Esophagus muscularis mucosa (tissue), 4 donors: Measurements from ENCODE around the gene GABPB1.

ENCODE experiments used
- EP300 ChIP-seq: sonication (generic); formaldehyde crosslinking; IDR thresholded peaks from one replicate; pipeline ENCODE4 v1.6.1; 2017; ENCODE audit warnings: antibody characterized with exemption
- POLR2AphosphoS5 ChIP-seq, 2 donors: sonication (generic); formaldehyde crosslinking; IDR thresholded peaks; one replicate each; pipeline ENCODE4 v1.6.1; 2017; ENCODE audit warnings: antibody characterized with exemption in 2 of 2
- TF ChIP-seq, protein P1 (sequence below), 3 experiments: fragments of 200-600 bp in 2 of 3; fragments of 450-650 bp in 1 of 3; sonication (generic) in 2 of 3; IDR thresholded peaks; one replicate each; pipeline ENCODE4 v1.5.1; 2017 to 2019; ENCODE audit warnings: antibody characterized with exemption in 3 of 3, mild to moderate bottlenecking in 2 of 3, moderate library complexity in 1 of 3

DNA sequence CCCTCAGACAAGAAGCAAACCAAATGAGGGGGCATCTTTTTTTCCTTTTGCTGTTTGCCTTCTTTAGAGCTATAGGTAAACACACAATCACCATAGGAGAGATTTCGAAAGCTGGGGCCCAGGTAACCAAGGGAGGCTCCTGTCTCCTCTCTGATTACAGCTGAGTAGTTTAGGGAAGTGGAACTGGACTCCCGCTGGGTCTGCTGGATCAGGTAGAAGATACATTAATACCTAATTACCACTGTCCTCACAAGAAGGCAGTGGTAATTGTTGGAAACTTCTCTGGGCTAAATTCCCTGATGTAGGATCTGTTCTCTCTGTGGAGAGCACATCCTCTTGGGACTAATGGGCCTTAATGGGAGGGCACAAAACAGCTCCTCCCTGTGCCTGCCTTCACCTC lies 122.2 kb downstream of the GABPB1 start:
- TF ChIP-seq, protein P1, sequence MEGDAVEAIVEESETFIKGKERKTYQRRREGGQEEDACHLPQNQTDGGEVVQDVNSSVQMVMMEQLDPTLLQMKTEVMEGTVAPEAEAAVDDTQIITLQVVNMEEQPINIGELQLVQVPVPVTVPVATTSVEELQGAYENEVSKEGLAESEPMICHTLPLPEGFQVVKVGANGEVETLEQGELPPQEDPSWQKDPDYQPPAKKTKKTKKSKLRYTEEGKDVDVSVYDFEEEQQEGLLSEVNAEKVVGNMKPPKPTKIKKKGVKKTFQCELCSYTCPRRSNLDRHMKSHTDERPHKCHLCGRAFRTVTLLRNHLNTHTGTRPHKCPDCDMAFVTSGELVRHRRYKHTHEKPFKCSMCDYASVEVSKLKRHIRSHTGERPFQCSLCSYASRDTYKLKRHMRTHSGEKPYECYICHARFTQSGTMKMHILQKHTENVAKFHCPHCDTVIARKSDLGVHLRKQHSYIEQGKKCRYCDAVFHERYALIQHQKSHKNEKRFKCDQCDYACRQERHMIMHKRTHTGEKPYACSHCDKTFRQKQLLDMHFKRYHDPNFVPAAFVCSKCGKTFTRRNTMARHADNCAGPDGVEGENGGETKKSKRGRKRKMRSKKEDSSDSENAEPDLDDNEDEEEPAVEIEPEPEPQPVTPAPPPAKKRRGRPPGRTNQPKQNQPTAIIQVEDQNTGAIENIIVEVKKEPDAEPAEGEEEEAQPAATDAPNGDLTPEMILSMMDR (IDR thresholded peaks at IDR 0.05), result no peak
- no peak for TF ChIP-seq EP300
- no peak for TF ChIP-seq POLR2AphosphoS5 (IDR thresholded peaks at IDR 0.05)
